ENCODE data around the gene RAB19.

Gene RAB19, protein sequence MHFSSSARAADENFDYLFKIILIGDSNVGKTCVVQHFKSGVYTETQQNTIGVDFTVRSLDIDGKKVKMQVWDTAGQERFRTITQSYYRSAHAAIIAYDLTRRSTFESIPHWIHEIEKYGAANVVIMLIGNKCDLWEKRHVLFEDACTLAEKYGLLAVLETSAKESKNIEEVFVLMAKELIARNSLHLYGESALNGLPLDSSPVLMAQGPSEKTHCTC

DNA sequence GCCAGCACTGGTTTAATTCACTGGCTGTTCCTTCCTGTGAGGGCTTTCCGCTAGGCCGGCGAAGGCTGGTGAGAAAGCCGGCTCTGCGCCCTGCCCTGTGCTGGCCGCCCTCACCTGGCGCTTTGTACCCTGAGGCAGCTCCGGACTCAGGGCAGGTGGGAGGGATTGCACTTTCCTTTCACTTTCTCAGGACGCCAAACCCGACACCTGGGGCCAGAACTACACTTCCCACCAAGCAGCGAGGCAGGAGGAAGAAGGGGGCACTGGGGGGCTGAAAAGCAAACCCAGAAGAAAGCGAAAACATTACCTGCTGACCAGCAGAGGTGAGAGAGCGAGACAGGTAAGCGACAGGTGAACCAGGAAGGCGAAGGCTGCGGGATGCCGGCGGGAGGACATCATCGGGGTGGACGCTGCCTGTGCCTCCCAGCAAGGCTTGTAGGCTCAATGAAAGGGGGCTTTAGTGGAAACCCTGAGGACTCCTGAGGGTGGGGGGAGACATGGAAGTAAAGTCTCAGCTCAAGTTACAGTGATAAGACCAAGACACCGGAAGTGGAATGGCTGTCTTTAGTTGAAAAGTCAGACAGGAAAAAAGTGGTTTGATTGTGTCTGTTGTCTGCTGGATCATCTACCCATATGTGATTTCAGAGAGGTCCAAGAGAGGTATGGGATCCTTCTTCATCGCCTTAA is at the start of gene RAB19:
RAB19 (plus strand) TSS at position 181 of the 687 bp plus-strand sequence. CDS start 3,589 bp downstream, outside the sequence.
- peak; percentile 2 to 24 for DNase-seq (ENCODE audit: low read depth in 2 of 2)

DNA sequence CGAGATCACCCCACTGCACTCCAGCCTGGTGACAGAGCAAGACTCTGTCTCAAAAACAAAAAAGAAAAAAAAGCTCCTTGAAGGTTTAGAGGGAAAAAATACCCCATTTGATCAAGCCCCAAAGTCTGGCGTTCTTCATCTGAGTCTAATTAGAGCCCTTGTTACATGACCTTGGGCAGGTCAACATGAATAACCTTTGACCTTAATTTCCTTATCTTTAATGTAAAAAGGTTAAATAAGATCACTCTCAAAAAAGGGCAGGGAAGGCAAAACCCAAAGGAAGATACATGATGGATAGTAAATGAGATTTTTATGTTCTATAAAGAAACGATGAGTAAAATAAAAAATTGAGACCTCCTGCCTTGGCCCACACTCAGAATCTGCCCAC is 45.8 kb upstream of the RAB19 start:
- DNase-seq (ENCODE audit: low read depth in 2 of 2): no peak

DNA sequence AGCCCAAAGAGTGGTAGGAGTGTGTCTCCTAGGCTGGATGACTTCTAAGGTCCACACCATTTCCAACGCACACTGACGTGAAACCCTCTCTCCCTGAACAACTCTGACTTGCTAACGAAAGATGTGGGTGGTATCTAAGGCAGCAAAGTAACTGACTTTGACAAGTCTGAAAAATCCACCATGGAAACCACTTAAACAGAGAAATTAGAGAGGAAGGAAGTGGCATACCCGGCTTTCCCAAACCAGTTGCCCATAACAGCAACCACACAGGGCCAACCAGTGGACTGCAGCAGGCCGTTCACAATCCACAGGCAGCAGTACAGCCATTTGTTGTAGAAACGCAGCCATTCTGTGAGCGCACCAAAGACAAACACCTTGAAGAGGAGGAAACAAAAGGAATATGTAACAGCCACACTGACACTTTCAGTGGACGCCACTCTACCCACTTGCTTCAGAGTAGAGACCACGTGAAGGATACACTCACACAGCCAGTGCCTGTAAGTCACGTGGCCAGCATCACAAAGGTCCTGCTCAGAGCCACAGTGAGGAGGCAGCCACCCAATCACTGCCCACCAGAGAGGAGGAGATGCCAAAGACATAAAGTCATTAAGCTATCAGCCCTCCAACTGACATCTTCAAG is 45.3 kb upstream of the RAB19 start:
- peak in 1 of 2 donors; percentile 13 for DNase-seq (ENCODE audit: low read depth in 2 of 2)

DNA sequence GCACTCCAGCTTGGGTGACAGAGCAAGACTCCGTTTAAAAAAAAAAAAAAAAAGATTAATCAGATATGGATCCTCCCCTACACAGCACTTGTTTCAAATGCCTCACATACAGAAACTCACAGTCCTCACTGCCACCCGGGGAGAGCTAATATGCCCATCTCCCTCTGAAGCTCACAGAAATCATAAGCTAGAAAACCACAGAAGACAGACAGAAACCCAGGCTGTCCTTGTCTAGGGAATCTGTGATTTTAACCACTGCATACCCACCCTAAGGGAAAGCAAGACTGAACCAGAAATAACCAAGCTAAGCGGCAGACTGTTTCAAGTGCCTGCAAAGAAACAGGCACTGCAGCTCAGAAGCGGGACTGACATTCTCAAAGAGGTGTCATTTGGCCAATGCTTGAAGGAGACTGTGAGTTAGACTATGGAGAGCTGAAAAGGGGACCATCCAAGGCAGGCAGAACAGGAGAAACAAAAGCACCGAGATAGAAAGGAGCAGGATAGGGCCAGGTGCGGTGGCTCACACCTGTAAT is 43.1 kb upstream of the RAB19 start:
- DNase-seq (ENCODE audit: low read depth in 2 of 2): no peak

DNA sequence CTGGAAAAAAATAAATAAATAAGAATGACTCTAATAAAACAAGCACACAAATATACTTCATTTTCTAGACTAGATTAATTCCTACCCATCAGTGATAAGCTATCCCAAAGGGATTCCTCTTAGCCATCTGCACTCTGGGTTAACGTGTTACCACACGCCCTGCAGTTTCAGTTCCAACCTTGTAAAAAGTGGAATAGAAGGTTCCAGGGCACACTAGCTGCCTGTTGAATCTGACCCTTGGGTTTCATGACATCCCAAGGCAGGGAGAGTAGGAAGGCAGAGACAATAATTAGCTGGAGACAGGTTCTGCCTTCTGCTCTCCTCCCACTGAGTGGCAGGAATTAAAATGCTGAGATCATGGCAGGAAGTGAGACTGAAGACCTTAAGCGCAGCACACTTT is 39.0 kb upstream of the RAB19 start:
- no peak for DNase-seq (ENCODE audit: low read depth in 2 of 2)

DNA sequence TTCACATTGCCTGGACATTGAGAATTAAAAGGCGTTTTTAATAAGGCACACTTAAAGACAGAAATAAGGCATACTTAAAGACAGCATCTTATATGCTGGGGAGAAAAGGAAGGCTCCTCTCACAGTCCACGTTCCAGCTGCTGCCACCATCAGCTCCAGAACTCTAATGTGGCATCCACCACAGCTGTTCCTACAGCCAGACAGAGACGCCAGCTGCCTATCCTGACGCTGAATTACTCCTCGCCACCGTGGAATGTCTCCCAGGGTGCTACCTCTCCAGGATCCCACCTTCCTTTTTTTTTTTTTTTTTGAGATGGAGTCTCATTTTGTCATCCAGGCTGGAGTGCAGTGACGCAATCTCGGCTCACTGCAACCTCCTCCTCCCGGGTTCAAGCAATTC is 36.3 kb upstream of the RAB19 start:
- no peak for DNase-seq (ENCODE audit: low read depth in 2 of 2)

DNA sequence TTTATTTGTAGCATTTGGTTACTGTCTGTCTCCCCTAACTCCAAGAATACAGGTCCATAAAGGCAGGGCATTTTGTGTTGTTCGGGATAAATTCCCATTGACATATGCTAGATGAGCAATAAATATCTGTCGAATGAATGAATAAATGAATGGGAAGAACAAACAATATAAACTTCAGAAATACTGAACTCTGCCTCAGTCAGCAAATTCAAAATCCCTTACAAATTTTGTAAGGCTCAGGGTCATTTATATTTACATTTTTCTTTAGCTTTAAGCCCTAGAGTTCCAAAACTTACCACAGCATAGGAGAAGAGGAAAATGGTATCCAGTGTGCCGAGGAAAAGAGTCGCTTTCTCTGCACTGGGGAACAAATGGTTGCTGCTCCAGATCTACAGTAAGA is 34.6 kb upstream of the RAB19 start:
- no peak for DNase-seq (ENCODE audit: low read depth in 2 of 2)

DNA sequence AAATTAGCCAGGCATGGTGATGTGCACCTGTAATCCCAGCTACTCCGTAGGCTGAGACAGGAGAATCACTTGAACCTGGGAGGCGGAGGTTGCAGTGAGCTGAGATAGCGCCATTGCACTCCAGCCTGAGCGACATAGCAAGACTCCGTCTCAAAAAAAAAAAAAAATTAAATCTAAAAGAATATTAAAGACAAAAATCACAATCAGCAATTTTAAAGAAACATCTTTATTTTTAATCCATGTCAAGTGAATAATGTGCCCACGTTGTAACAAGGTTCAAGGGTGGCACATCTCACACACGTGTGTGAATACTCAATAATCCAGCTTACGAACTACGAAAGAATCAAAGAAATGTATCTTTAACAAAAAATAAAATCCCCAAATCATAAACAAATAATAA is 28.5 kb upstream of the RAB19 start:
- no peak for DNase-seq (ENCODE audit: low read depth in 2 of 2)

DNA sequence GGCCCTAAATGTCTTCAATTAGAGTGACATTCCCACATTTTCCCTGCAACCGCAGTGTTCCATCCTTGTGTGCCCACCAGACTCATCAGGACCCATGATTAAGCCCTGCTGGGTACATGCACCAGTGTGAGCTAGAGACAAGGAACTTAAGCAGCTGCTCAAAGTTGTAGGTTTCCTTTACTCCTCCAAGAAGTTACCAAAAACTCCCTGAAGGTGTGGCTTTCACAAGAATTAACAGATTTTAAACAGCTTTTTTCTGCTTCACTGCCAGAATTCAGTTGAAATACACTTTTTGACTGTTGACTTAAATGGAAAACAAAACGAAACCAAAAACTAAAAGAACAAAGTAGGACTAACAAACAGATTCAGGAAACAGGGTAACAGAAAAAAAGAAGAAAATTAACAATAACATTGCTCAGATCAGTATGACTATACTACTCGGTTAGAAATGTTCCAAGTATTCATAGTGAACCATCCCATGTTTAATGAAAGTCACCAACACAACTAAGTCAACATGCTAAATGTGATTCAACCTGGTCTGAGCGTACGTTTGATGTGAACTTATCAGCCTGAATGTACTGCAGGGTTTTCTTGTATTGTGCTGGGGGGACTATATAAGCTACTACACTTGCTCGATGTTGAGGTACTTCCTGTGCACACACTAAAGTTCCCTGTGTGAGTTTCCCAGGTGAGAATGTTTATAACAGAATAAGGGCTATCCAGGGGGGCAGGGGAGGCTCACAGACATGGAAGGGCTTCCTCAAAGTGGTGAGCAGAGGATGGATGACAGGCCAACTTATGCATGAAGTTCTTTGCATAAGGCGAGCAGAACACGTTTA is 27.7 kb upstream of the RAB19 start:
- no peak for DNase-seq (ENCODE audit: low read depth in 2 of 2)

DNA sequence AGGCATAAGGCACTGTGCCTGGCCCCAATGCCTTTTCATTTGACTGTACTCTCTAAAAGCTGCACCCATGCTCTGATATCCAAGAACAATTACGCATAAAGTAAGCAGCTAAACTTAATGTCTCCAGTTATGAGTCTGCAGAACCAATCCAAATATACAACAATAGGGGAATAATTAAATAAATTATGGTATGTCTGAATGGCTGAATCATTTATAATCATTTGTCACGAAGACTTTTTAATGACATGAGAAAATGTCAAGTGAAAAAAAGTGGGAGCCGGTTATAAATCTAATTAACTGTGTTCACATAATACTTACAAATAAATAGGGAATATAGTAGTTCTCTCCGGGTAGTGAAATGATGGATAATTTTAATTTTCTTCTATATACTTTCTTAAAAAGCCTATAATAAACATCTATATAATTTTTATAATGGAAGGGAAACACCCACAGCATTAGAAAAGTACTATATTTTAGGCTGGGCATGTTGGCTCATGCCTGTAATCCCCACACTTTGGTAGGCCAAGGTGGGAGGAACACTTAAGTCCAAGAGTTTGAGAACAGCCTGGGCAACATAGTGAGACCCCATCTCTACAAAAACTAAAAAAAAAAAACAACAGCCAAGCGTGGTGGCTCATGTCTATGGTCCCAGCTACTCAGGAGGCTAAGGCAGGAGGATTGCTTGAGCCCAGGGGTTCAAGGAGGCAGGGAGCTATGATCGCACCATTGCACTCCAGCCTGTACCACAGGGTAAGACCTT is 19.7 kb upstream of the RAB19 start:
- no peak for DNase-seq (ENCODE audit: low read depth in 2 of 2)

DNA sequence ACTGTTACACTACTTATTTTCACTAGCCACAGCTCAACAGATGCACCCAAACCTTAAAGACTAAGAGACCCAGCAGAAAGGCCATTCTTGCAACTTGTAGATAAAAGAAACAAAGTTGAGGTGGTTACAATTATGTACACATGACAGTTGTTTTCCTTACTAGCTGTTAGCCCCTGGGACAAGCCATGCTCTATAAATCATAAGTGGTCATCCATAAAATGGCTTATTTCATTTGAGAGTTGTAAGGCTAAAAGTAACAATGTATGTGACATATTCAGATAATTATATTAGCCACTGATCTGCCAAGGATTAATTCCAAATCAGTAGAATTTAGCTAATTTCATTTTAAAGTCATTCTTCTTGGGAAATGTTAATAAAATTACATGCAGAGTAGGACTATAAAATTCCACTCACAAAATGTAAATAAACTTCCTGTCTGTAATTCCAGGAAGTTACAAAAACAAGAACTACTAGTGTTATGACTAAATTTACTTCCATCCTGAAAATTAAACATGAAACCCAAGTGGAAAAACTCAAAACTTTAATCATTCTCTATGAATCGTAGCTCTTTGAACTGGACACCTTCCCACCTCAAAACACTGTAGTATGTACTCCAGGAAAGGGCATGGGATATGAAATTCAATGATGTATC is 18.8 kb upstream of the RAB19 start:
- no peak for DNase-seq (ENCODE audit: low read depth in 2 of 2)

DNA sequence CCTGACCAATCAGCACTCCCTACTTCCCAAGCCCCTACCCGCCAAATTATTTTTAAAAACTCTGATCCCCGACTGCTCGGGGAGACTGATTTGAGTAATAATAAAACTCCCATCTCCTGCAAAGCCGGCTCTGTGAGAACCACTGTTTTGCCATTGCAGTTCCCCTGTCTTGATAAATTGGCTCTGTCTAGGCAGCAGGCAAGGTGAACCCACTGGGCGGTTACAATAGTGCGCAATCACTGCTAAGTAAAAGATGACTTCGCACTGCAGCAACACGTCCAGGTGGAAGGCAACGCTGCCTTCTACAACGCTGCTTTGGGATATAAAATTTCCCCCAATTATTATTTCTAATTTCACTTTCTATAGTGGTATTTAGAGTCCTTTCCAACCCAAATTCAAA is 14.4 kb upstream of the RAB19 start:
- DNase-seq (ENCODE audit: low read depth in 2 of 2): no peak

DNA sequence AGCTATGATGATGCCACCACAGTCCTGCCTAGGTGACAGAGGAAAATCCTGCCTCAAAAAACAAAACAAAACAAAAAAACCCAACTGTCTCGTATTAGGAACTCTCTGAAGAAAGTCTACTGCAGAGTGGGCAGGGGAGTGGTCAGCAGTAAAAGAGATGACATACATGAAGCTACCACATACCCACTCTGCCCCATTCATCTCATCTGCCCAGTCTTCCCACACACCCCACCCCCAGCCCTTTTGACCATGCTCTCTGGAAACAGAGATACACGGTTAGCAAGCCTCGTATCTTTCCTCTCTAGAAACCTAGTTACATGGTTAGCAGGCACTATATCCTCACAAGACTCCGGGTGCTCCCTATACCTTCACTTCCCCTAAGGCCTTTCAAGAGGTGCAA is 13.8 kb upstream of the RAB19 start:
- no peak for DNase-seq (ENCODE audit: low read depth in 2 of 2)

DNA sequence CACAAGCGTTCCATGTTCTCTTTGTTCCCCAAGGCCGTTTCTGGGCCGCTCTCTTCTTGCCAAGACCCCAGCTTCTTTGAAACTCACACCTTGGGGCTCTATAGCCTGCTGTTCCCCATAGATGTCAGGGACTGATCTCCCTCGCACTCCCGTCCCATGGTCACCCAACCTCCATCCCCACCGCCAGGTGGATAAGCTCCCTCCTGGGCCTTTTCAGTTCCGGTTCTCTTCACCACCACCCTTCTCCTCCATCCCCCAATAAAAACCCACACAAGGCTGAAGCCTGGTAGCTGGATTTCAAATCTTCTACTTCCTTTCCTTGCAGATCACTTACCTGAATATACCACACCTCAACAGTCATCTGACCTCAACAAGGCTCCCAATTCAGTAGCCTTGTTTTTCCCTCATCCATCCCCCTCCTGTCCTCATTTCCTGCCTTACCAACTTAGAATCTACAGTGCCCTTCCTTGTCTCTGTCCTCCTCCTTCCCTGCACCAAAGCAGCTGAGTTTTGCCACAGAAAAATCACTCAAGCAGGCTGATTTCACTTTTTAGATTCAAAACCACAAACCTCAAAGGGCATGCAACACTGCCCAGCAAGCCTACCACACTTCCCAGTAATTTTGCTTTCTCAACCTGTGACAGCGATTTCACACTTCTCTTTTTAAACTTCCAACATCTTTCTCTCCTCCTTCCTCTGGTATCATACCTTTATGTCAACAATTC is 13.2 kb upstream of the RAB19 start:
- no peak for DNase-seq (ENCODE audit: low read depth in 2 of 2)

DNA sequence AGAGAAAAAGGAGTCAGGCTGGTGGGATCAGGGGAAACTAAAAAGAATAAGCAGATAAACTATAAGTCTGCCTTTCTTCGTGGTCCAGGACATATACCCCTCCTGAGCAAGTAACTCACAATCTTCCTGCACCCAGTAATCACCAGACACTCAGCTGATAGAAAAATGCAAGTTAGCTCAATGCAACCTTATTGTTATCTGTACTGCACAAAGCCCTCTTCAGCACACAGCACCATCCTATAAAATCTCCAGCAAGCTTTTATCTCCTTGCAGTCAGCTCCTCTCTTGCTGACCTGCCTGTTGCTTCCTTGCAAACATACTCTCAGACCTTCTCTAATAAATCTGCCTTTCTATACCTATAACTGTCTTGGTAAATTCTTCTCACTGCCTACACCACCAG is 12.2 kb upstream of the RAB19 start:
- no peak for DNase-seq (ENCODE audit: low read depth in 2 of 2)

DNA sequence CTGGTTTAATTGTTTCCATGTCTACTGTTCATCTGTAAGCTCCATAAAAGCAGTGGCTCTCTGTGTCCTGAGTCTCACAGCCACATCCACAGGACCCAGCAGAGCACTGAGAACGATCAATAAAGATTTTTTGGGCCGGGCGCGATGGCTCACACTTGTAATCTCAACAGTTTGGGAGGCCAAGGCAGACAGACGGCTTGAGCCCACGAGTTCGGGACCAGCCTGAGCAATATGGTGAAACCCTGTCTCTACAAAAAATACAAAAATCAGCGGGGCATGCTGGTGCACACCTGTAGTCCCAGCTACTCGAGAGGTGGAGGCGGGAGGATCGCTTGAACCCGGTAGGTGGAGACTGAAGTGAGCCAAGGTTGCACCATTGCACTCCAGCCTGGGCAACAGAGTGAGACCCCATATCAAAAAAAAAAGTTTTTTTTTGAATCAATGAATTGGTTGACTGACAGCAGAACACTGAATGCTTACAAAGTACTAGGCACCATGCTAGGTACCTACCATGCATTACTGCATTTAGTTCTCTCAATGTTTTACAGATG is 10.0 kb upstream of the RAB19 start:
- DNase-seq (ENCODE audit: low read depth in 2 of 2): no peak

DNA sequence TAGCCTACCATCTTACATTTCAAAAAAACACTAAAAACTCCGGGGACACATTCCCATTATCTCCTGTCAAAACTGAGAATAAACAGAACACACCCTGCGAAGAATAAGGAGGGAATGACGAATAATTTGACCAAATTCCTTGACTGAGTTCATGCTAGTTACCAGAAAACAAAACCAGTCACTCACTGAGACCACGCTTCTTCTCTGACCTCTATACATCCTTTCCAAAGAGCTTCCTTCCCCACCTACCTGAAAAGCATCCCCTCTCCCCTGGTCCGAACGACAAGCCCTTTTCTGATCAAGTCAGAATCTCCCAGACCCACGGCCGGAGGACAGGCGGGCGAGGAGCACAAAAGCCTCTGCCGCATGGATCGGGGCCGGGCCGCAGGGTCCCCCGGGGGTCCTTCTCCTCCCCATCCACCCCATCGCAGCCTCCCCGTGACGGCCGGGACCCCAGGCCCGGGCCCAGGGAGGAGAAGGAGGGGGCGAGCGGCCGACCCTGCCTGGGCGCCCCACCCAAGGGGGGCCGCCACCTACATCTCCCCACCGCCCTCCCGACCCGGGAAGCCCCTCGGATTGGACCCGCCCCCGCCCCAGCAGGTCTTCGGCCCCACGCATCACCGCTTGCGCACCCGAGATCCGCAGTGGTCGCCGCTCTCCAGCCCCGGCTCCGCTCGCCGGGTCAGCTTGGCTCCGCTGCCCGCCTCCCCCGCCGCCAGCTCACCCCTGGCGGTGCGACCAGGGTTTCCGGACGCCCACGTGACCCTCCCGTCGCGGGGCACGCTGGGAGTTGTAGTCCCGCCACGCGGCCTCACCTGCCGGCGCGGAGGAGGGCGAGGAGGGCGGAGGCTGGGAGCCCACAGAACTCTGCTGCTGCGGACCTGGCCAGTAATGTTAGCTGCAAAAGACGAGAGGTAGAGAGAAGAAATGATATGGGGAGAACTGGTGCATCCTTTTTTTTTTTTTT is 5.8 kb upstream of the RAB19 start, which contains the start of gene SLC37A3:
SLC37A3 (minus strand) TSS at position 747 of the 967 bp plus-strand sequence. CDS start 16,004 bp downstream, outside the sequence.
- peak; percentile 70 to 75 for DNase-seq (ENCODE audit: low read depth in 2 of 2)

DNA sequence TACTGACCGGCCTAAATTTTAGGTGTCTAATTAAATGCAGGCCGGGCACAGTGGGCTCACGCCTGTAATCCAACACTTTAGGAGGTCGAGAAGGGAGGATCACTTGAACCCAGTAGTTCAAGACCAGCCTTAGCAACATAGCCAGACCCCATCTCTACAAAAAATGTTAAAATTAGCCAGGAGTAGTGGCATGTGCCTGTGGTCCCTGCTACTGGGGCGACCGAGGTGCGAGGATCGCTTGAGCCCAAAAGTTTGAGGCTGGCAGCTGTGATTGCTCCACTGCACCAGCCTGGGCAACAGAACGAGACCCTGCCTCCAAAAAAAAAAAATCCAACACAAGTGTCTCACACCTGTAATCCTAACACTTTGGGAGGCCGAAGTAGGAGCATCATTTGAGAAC is 5.0 kb upstream of the RAB19 start:
- no peak for DNase-seq (ENCODE audit: low read depth in 2 of 2)
